MM.1S (cell line): Measurements from ENCODE around the gene CPLX1.

Experiments
- DNase-seq: peaks from one replicate; pipeline ENCODE4 v3.0.0-alpha.2; 2015
- H2AFZ ChIP-seq: fragments of 300-600 bp; sonication (generic); 2 replicates; pipeline ENCODE4 v1.6.0; 2016; ENCODE audit warnings: antibody characterized with exemption, low read length
- H3F3A ChIP-seq: fragments of 300-600 bp; sonication (generic); 2 replicates; pipeline ENCODE4 v1.6.1; 2016; ENCODE audit warnings: mild to moderate bottlenecking, antibody characterized with exemption, low read length, moderate library complexity, mixed read lengths; ENCODE audit not compliant: insufficient read depth
- H3K27ac ChIP-seq: fragments of 300-600 bp; sonication (generic); 2 replicates; pipeline ENCODE4 v1.5.1; 2016; ENCODE audit warnings: mild to moderate bottlenecking, low read length
- H3K27me3 ChIP-seq: fragments of 300-600 bp; sonication (generic); replicated peaks from 2 replicates; pipeline ENCODE4 v1.6.0; 2016; ENCODE audit warnings: low read length; ENCODE audit not compliant: insufficient read depth
- H3K36me3 ChIP-seq: fragments of 300-600 bp; sonication (generic); replicated peaks from 2 replicates; pipeline ENCODE4 v1.6.1; 2016; ENCODE audit warnings: mild to moderate bottlenecking, low read length, mixed read lengths; ENCODE audit not compliant: insufficient read depth
- H3K4me1 ChIP-seq: fragments of 300-600 bp; sonication (generic); 2 replicates; pipeline ENCODE4 v1.6.1; 2016; ENCODE audit warnings: low read length, mixed read lengths
- H3K4me2 ChIP-seq: fragments of 300-600 bp; sonication (generic); 2 replicates; pipeline ENCODE4 v1.6.0; 2016; ENCODE audit warnings: low read depth, low read length
- H3K4me3 ChIP-seq: fragments of 300-600 bp; sonication (generic); 2 replicates; pipeline ENCODE4 v1.5.1; 2016; ENCODE audit warnings: low read length, mixed read lengths
- H3K79me2 ChIP-seq: fragments of 300-600 bp; sonication (generic); 2 replicates; pipeline ENCODE4 v1.6.1; 2016; ENCODE audit warnings: mixed run types, low read length, mixed read lengths
- H3K9ac ChIP-seq: fragments of 300-600 bp; sonication (generic); 2 replicates; pipeline ENCODE4 v1.6.1; 2016; ENCODE audit warnings: low read length, mixed read lengths
- H3K9me2 ChIP-seq: fragments of 300-600 bp; sonication (generic); replicated peaks from 2 replicates; pipeline ENCODE4 v1.6.1; 2016; ENCODE audit warnings: mild to moderate bottlenecking, low read length, mixed read lengths; ENCODE audit not compliant: insufficient read depth
- H3K9me3 ChIP-seq: fragments of 300-600 bp; sonication (generic); replicated peaks from 2 replicates; pipeline ENCODE4 v1.6.1; 2016; ENCODE audit warnings: mild to moderate bottlenecking, low read length, mixed read lengths; ENCODE audit not compliant: insufficient read depth
- H4K20me1 ChIP-seq: fragments of 300-600 bp; sonication (generic); 2 replicates; pipeline ENCODE4 v1.6.1; 2016; ENCODE audit warnings: mild to moderate bottlenecking, low read length, moderate library complexity, mixed read lengths; ENCODE audit not compliant: insufficient read depth
- EZH2 ChIP-seq: fragments of 300-600 bp; sonication (generic); optimal IDR thresholded peaks from 2 replicates; pipeline ENCODE3; 2017; ENCODE audit warnings: low read depth, mild to moderate bottlenecking, antibody characterized with exemption, low read length, mixed read lengths
- EZH2phosphoT487 ChIP-seq: fragments of 300-600 bp; sonication (generic); IDR thresholded peaks from 2 replicates; pipeline ENCODE4 v1.6.1; 2018; ENCODE audit warnings: antibody characterized with exemption, low read length
- TF ChIP-seq, protein P1 (sequence below): fragments of 300-600 bp; sonication (generic); IDR thresholded peaks from 2 replicates; pipeline ENCODE4 v1.5.1; 2016; ENCODE audit warnings: antibody characterized with exemption, low read length, mixed read lengths

The CPLX1 gene

DNA sequence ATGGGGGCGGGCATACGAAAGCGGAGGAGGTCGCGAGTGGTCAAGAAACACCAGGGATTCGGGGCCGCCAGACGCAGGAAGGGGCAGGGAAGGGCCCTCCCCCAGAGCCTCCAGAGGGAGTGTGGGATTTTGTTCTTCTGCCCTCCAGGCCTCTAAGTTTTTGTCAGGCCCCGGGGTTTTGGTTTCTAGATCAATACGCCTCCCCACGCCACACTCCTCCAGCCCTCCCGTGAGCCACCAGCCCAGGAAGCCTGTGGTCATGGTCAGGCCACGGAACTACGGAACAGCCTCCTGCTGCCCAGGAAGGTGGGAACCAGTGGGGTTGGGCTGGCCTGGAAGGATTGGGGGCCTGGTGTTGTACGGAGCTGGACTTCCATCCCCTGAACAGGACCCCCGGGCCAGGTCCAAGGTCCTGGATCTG is 38.4 kb downstream of the CPLX1 start:
- Histone ChIP-seq H4K20me1 (no peaks in the 10 kb centered on the region), H3K9ac (no peak overlapping the region), H2AFZ (no peak overlapping the region), H3K4me2 (no peak overlapping the region), H3K9me2 (no peaks in the 10 kb centered on the region), H3K9me3 (no peaks in the 10 kb centered on the region), H3K36me3 (no peaks in the 10 kb centered on the region), H3K79me2 (no peaks in the 10 kb centered on the region), H3K27me3 (no peaks in the 10 kb centered on the region), H3K27ac (no peak overlapping the region), H3K4me1 (no peaks in the 10 kb centered on the region), H3F3A (no peaks in the 10 kb centered on the region), H3K4me3 (no peak overlapping the region)
- DNase-seq, result no peak
- TF ChIP-seq EZH2, result no peak
- TF ChIP-seq, protein P1, sequence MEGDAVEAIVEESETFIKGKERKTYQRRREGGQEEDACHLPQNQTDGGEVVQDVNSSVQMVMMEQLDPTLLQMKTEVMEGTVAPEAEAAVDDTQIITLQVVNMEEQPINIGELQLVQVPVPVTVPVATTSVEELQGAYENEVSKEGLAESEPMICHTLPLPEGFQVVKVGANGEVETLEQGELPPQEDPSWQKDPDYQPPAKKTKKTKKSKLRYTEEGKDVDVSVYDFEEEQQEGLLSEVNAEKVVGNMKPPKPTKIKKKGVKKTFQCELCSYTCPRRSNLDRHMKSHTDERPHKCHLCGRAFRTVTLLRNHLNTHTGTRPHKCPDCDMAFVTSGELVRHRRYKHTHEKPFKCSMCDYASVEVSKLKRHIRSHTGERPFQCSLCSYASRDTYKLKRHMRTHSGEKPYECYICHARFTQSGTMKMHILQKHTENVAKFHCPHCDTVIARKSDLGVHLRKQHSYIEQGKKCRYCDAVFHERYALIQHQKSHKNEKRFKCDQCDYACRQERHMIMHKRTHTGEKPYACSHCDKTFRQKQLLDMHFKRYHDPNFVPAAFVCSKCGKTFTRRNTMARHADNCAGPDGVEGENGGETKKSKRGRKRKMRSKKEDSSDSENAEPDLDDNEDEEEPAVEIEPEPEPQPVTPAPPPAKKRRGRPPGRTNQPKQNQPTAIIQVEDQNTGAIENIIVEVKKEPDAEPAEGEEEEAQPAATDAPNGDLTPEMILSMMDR, result no peak
- no peak for TF ChIP-seq EZH2phosphoT487

DNA sequence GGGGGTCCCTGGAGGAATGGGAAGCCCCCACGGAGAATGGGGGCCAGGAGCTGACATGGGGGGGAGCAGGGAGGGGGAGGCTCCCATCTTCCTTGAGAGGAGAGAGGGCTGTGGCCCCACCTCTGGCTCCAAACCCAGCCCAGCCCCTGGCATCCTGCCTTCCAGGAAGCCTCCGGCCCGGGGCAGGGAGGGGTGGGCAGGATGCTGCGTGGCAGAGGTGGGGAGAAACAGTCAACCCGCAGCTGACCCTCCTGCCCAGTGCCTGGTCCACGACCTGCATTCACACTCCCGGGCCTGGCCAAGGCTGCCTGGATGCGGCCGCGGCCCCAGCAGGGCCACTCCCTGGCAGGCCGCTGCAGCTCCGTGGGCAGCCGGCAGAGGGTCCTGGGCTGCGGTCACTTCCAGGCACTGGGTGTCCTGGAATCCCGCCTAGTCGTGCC is 39.0 kb downstream of the CPLX1 start:
- DNase-seq, result no peak
- no peak for TF ChIP-seq EZH2
- TF ChIP-seq, protein P1, result no peak
- TF ChIP-seq EZH2phosphoT487, result no peak
- H3F3A ChIP-seq, result no peaks in the 10 kb centered on the region
- H3K27ac ChIP-seq, result no peak overlapping the region
- no peaks in the 10 kb centered on the region for H3K9me3 ChIP-seq
- no peaks in the 10 kb centered on the region for H3K79me2 ChIP-seq
- no peaks in the 10 kb centered on the region for H3K9me2 ChIP-seq
- H4K20me1 ChIP-seq, result no peaks in the 10 kb centered on the region
- H3K4me1 ChIP-seq, result no peaks in the 10 kb centered on the region
- H3K4me3 ChIP-seq, result no peak overlapping the region
- H3K9ac ChIP-seq, result no peak overlapping the region
- H3K27me3 ChIP-seq, result no peaks in the 10 kb centered on the region
- H2AFZ ChIP-seq, result no peak overlapping the region
- no peak overlapping the region for H3K4me2 ChIP-seq
- H3K36me3 ChIP-seq, result no peaks in the 10 kb centered on the region

DNA sequence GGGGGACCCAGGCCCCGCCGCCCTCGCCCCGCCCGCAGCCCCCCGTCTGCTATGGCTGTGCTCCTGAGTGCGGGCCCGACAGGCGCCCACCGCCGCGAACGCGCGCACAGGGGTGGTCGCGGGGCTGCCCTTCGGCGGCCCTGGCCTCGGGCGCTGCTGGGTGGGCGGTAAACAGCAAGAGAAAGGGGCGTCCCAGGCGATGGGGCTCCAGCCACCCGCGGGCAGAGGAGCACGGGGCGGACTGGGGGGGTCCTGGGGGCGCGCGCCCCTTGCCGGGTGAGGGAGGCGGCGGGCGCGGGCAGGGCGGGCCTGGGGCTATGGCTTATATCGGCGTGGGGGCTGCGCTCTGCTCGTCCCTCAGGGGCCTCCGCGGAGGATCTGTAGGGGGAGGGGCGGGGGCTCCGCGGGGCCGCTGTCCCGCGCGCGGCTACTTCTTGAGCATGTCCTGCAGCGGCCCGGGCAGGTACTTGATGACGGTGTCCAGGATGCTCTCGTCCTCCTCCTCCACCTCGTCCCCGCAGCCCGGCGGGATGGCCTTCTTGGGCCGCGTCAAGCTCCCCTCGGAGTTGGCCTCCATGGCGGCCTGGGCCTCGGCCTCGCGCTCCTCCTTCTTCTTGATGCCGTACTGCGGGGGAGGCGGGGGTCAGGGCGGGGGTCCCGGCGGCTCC is 39.7 kb downstream of the CPLX1 start:
- Histone ChIP-seq H3K4me2 (no peak overlapping the region), H3K4me1 (no peaks in the 10 kb centered on the region), H3K9ac (no peak overlapping the region), H3F3A (no peaks in the 10 kb centered on the region), H3K79me2 (peaks cover 4% of the 10 kb centered on the region), H3K9me2 (no peaks in the 10 kb centered on the region), H3K27ac (no peak overlapping the region), H4K20me1 (no peaks in the 10 kb centered on the region), H3K27me3 (no peaks in the 10 kb centered on the region), H3K9me3 (no peaks in the 10 kb centered on the region), H3K4me3 (no peak overlapping the region), H2AFZ (no peak overlapping the region), H3K36me3 (no peaks in the 10 kb centered on the region)
- TF ChIP-seq, protein P1, result no peak
- TF ChIP-seq EZH2 (no peak), EZH2phosphoT487 (no peak)
- no peak for DNase-seq
